ENCODE data around the gene RPS6KB2. TPM values are rescaled to one million over a fixed set of nuclear protein-coding genes. Genes with fewer than 3 reads are reported as not detected.

The RPS6KB2 gene
- total RNA-seq, 3 donors from 2014 or later (not counting 1 experiment from before 2014, with no cell fraction given), result 81.0 to 89.6 (median 84.6) TPM

- peak overlapping the region; percentile 88 to 91 for H3K27ac Mint-ChIP-seq
- H3K4me1 Mint-ChIP-seq, result peaks cover 53 to 82% of the 10 kb centered on the region in 2 donors
- peaks cover 13% of the 10 kb centered on the region for H3K36me3 ChIP-seq (ENCODE audit: control insufficient read depth, insufficient read depth, low read length)
- H3K27me3 Mint-ChIP-seq (ENCODE audit: low read depth in 2 of 2), result no peaks in the 10 kb centered on the region
- ATAC-seq (no peak), DNase-seq (peak in 1 of 2 donors; percentile 62)
- H3K27ac ChIP-seq (ENCODE audit: low read length), result peak overlapping the region; percentile 75
- H3K4me3 Mint-ChIP-seq, result peak overlapping the region; percentile 95
- no peaks in the 10 kb centered on the region for H3K27me3 ChIP-seq (ENCODE audit: control insufficient read depth, insufficient read depth, low read length)
- H3K9me3 ChIP-seq (ENCODE audit: control insufficient read depth, insufficient read depth, low read length), result no peaks in the 10 kb centered on the region
- peaks cover 85% of the 10 kb centered on the region for H3K4me1 ChIP-seq (ENCODE audit: control insufficient read depth, insufficient read depth, low read length)
- no peaks in the 10 kb centered on the region for H3K9me3 Mint-ChIP-seq
- 55% methylated on average over 31 of the region's 31 CpGs for WGBS (ENCODE audit: insufficient coverage)
- H3K4me3 ChIP-seq (ENCODE audit: low read length), result no peak overlapping the region
- H3K36me3 Mint-ChIP-seq, result no peaks in the 10 kb centered on the region
- intact Hi-C loops (cut with micrococcal nuclease), result no loop called here
- TF ChIP-seq CTCF (IDR thresholded peaks at IDR 0.05), result no peak
Measured at GRCh38 chr11:67439321-67440228, 11.3 kb downstream of the RPS6KB2 start.

- H3K27ac ChIP-seq (ENCODE audit: low read length), result peak overlapping the region; percentile 75
- Mint-ChIP-seq H3K27ac (peak overlapping the region; percentile 88 to 91), H3K9me3 (no peaks in the 10 kb centered on the region), H3K27me3 (ENCODE audit: low read depth in 2 of 2) (no peaks in the 10 kb centered on the region), H3K4me1 (peaks cover 58 to 85% of the 10 kb centered on the region in 2 donors), H3K36me3 (no peaks in the 10 kb centered on the region), H3K4me3 (peak overlapping the region; percentile 95)
- H3K36me3 ChIP-seq (ENCODE audit: control insufficient read depth, insufficient read depth, low read length), result peaks cover 4% of the 10 kb centered on the region
- intact Hi-C loops (cut with micrococcal nuclease), result no loop called here
- H3K9me3 ChIP-seq (ENCODE audit: control insufficient read depth, insufficient read depth, low read length), result no peaks in the 10 kb centered on the region
- H3K4me1 ChIP-seq (ENCODE audit: control insufficient read depth, insufficient read depth, low read length), result peaks cover 85% of the 10 kb centered on the region
- H3K4me3 ChIP-seq (ENCODE audit: low read length), result no peak overlapping the region
- H3K27me3 ChIP-seq (ENCODE audit: control insufficient read depth, insufficient read depth, low read length), result no peaks in the 10 kb centered on the region
- ATAC-seq (no peak), DNase-seq (peak in 1 of 2 donors; percentile 65)
- TF ChIP-seq CTCF (IDR thresholded peaks at IDR 0.05), result no peak
- 52% methylated on average over 17 of the region's 17 CpGs for WGBS (ENCODE audit: insufficient coverage)
Measured at GRCh38 chr11:67440229-67441097, 12.2 kb downstream of the RPS6KB2 start.

- Histone ChIP-seq H3K9me3 (ENCODE audit: control insufficient read depth, insufficient read depth, low read length) (no peaks in the 10 kb centered on the region), H3K27me3 (ENCODE audit: control insufficient read depth, insufficient read depth, low read length) (no peaks in the 10 kb centered on the region), H3K36me3 (ENCODE audit: control insufficient read depth, insufficient read depth, low read length) (no peaks in the 10 kb centered on the region), H3K4me1 (ENCODE audit: control insufficient read depth, insufficient read depth, low read length) (peaks cover 85% of the 10 kb centered on the region), H3K27ac (ENCODE audit: low read length) (peak overlapping the region; percentile 75), H3K4me3 (ENCODE audit: low read length) (no peak overlapping the region)
- no peak for TF ChIP-seq CTCF (IDR thresholded peaks at IDR 0.05)
- WGBS (ENCODE audit: insufficient coverage), result 68% methylated on average over 21 of the region's 21 CpGs
- Mint-ChIP-seq H3K36me3 (no peaks in the 10 kb centered on the region), H3K27ac (peak overlapping the region; percentile 88 to 91), H3K27me3 (ENCODE audit: low read depth in 2 of 2) (no peaks in the 10 kb centered on the region), H3K4me3 (peak overlapping the region; percentile 35), H3K4me1 (peaks cover 59 to 84% of the 10 kb centered on the region in 2 donors), H3K9me3 (no peaks in the 10 kb centered on the region)
- intact Hi-C loops (cut with micrococcal nuclease), result no loop called here
- DNase-seq (peak in 1 of 2 donors; percentile 56), ATAC-seq (no peak)
Measured at GRCh38 chr11:67441098-67441563, 12.8 kb downstream of the RPS6KB2 start.
